Transverse colon (tissue), 4 donors: Measurements from ENCODE around the gene TMEM25.

ENCODE experiments used
- CTCF ChIP-seq, 5 experiments: fragments of 200-600 bp in 3 of 5; fragments of 450-650 bp in 2 of 5; sonication (generic) in 3 of 5; IDR thresholded peaks; 1 replicate in 2 of 5; 2 replicates in 3 of 5; pipeline ENCODE4 v1.5.1; 2016 to 2017; ENCODE audit warnings: antibody characterized with exemption in 5 of 5, inconsistent platforms in 3 of 5, mild to moderate bottlenecking in 2 of 5, moderate library complexity in 1 of 5
- EP300 ChIP-seq: sonication (generic); formaldehyde crosslinking; IDR thresholded peaks from one replicate; pipeline ENCODE4 v1.6.1; 2017; ENCODE audit warnings: antibody characterized with exemption, low read depth
- POLR2AphosphoS5 ChIP-seq, 3 donors: sonication (generic); formaldehyde crosslinking; IDR thresholded peaks; one replicate each; pipeline ENCODE4 v1.6.1; 2016; ENCODE audit warnings: antibody characterized with exemption in 3 of 3

- no peak for TF ChIP-seq CTCF (IDR thresholded peaks at IDR 0.05)
- TF ChIP-seq EP300, result no peak
- TF ChIP-seq POLR2AphosphoS5 (IDR thresholded peaks at IDR 0.05), result no peak
These were observed 6.5 kb downstream of the TMEM25 start for GRCh38 chr11:118537409-118537980.
